ENCODE results near the gene RAB11FIP4. TPM values are rescaled to one million over a fixed set of nuclear protein-coding genes. Genes with fewer than 3 reads are reported as not detected.

RAB11FIP4 gene
- total RNA-seq, 1 donor from 2014 or later = 1.0 TPM

DNA sequence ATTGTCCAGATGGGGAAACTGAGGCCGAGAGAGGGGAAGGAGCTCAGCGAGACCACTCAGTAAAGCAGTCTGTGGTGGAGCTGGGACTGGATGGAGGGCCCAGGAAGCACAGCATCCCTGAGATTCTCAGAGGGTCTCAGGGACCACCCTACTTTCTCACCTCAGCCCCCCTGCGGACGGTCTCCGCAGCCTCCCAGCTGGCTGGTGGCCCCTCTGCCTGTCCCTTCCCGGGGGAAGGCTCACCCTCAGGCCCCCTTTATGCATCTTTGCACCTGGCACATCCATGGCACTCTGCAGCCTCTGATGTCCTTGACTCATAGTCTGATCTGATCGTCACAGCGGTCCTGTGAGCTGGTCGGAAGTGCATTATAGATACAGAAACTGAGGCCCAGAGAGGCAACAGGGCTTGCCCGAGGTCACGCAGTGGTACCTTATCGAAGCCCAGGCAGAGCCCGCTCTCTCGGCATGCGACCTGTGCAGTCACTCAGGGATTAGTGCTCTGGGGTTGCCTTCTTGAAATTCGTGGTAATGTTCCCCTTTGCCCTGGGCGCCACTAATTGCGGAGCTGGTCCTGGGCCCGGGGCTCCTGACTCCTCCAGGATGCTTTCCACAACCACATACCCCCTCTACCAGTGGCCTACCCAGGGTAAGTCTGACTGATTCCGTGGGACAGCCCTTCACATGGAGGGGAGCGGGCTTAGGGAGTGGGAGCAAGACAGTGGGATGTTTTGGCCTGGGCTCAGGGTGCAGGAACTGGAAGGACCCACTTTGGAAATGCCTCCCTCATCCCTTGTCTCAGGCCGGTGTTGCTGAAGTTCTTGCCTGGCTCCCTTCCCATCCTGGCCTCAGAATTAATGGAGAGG is 24.4 kb downstream of the RAB11FIP4 start:
- Histone ChIP-seq H3K9me3 (ENCODE audit: control insufficient read depth in 3 of 3, low read length in 3 of 3) (no peaks in the 10 kb centered on the region), H3K4me3 (ENCODE audit: low read length in 3 of 3) (no peak overlapping the region)

GRCh38 chr17:31416503-31416923 is 25.0 kb downstream of the RAB11FIP4 start:
- H3K36me3 ChIP-seq (ENCODE audit: control insufficient read depth in 3 of 3, insufficient read depth in 3 of 3, low read length in 3 of 3) = no peaks in the 10 kb centered on the region
- H3K27ac ChIP-seq (ENCODE audit: low read depth, low read length) = no peak overlapping the region
- H3K27me3 ChIP-seq (ENCODE audit: control insufficient read depth in 3 of 3, insufficient read depth in 3 of 3, low read length in 3 of 3) = peaks cover 0 to 6% (median 2%) of the 10 kb centered on the region in 3 donors
- H3K9ac ChIP-seq (ENCODE audit: low read depth in 1 of 3, low read length in 3 of 3) = no peak overlapping the region
- peaks cover 6 to 8% (median 7%) of the 10 kb centered on the region in 3 donors for H3K4me1 ChIP-seq (ENCODE audit: control insufficient read depth in 3 of 3, insufficient read depth in 3 of 3, low read length in 3 of 3)
- no peak overlapping the region for H3K4me3 ChIP-seq (ENCODE audit: low read length in 3 of 3)
- H3K9me3 ChIP-seq (ENCODE audit: control insufficient read depth in 3 of 3, low read length in 3 of 3) = no peaks in the 10 kb centered on the region

More for the DNA sequence above, 24.4 kb downstream of the RAB11FIP4 start:
- no peak overlapping the region for H3K9ac ChIP-seq (ENCODE audit: low read depth in 1 of 3, low read length in 3 of 3)
- H3K27ac ChIP-seq (ENCODE audit: low read depth, low read length) = no peak overlapping the region
- H3K4me1 ChIP-seq (ENCODE audit: control insufficient read depth in 3 of 3, insufficient read depth in 3 of 3, low read length in 3 of 3) = peaks cover 6 to 8% (median 7%) of the 10 kb centered on the region in 3 donors
- no peaks in the 10 kb centered on the region for H3K36me3 ChIP-seq (ENCODE audit: control insufficient read depth in 3 of 3, insufficient read depth in 3 of 3, low read length in 3 of 3)
- peaks cover 0 to 6% (median 2%) of the 10 kb centered on the region in 3 donors for H3K27me3 ChIP-seq (ENCODE audit: control insufficient read depth in 3 of 3, insufficient read depth in 3 of 3, low read length in 3 of 3)

DNA sequence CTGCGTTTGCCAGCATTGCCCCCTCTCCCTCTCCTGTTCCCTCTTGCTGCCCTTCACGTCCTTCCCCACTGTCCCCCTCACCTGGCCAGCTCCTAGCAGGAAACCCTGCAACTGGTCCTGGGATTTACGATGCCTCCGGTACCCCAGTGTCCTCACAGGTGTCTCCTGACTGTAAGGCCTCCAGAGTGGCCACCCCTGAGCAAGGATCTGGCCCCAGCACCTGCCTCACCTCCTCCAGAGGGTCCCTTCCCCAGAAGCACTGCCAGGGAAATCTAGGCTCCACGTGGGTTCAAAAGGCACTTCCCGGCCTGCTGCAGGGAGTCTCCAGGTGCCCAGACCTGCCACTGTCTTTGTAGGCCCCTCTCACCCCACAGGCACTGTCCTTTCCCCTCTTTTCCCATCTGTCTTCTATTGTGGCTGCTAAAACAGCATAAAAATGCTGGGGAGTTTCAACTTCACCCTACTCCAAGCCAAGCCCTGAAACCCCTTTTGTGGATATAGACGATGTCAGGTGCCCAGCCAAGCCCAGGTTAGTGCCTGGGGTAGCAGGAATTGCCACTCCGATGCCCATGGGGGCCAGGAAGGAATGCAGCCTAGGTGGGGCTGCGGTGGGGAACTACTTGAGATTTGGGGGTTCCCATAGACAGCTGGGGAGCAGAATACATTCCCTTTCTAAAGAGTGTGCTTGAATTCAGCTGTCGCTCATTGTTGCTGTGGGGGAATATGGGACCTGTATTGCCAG is 25.7 kb downstream of the RAB11FIP4 start:
- Histone ChIP-seq H3K4me1 (ENCODE audit: control insufficient read depth in 3 of 3, insufficient read depth in 3 of 3, low read length in 3 of 3) (peaks cover 6 to 8% (median 7%) of the 10 kb centered on the region in 3 donors), H3K9ac (ENCODE audit: low read depth in 1 of 3, low read length in 3 of 3) (no peak overlapping the region), H3K9me3 (ENCODE audit: control insufficient read depth in 3 of 3, low read length in 3 of 3) (no peaks in the 10 kb centered on the region), H3K27ac (ENCODE audit: low read depth, low read length) (no peak overlapping the region), H3K27me3 (ENCODE audit: control insufficient read depth in 3 of 3, insufficient read depth in 3 of 3, low read length in 3 of 3) (peaks cover 0 to 5% (median 2%) of the 10 kb centered on the region in 3 donors), H3K4me3 (ENCODE audit: low read length in 3 of 3) (no peak overlapping the region), H3K36me3 (ENCODE audit: control insufficient read depth in 3 of 3, insufficient read depth in 3 of 3, low read length in 3 of 3) (no peaks in the 10 kb centered on the region)

DNA sequence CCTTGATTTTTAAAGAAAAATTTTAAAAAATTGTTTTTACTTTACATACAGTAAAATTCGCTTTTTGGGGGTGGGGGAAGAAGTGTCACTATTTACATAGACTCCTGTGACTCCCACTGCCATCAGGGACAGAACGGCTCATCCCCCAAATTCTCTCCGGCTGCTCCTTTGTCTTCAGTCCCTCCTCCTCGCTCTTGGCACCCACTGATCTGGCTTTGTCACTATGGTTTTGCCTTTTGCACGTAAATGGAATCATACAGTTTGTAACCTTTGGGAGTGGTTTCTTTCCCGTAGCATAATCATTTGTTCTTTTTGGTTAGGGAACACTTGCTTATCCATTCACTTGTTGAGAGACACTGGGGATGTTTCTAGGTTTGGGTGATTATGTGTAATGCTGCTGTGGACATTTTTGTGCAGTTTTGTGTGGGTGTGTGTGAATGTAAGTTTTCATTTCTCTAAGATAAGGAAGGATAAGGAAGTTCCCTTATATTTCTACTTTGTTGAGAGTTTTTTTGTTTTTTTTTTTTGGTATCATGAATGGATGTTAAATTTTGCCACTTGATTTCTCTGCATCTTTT is 27.4 kb downstream of the RAB11FIP4 start:
- Histone ChIP-seq H3K36me3 (ENCODE audit: control insufficient read depth in 3 of 3, insufficient read depth in 3 of 3, low read length in 3 of 3) (no peaks in the 10 kb centered on the region), H3K4me3 (ENCODE audit: low read length in 3 of 3) (no peak overlapping the region), H3K9ac (ENCODE audit: low read depth in 1 of 3, low read length in 3 of 3) (no peak overlapping the region)

GRCh38 chr17:31422443-31422842 is 31.0 kb downstream of the RAB11FIP4 start:
- no peak overlapping the region for H3K9ac ChIP-seq (ENCODE audit: low read depth in 1 of 3, low read length in 3 of 3)
- no peaks in the 10 kb centered on the region for H3K36me3 ChIP-seq (ENCODE audit: control insufficient read depth in 3 of 3, insufficient read depth in 3 of 3, low read length in 3 of 3)
- no peaks in the 10 kb centered on the region for H3K9me3 ChIP-seq (ENCODE audit: control insufficient read depth in 3 of 3, low read length in 3 of 3)
- H3K27ac ChIP-seq (ENCODE audit: low read depth, low read length) = no peak overlapping the region
- H3K27me3 ChIP-seq (ENCODE audit: control insufficient read depth in 3 of 3, insufficient read depth in 3 of 3, low read length in 3 of 3) = peaks cover 2 to 11% (median 2%) of the 10 kb centered on the region in 3 donors
- H3K4me1 ChIP-seq (ENCODE audit: control insufficient read depth in 3 of 3, insufficient read depth in 3 of 3, low read length in 3 of 3) = peaks cover 0 to 4% (median 0%) of the 10 kb centered on the region in 3 donors
- no peak overlapping the region for H3K4me3 ChIP-seq (ENCODE audit: low read length in 3 of 3)

More for the DNA sequence above, 27.4 kb downstream of the RAB11FIP4 start:
- H3K9me3 ChIP-seq (ENCODE audit: control insufficient read depth in 3 of 3, low read length in 3 of 3) = no peaks in the 10 kb centered on the region
- peaks cover 0 to 2% (median 0%) of the 10 kb centered on the region in 3 donors for H3K27me3 ChIP-seq (ENCODE audit: control insufficient read depth in 3 of 3, insufficient read depth in 3 of 3, low read length in 3 of 3)
- no peak overlapping the region for H3K27ac ChIP-seq (ENCODE audit: low read depth, low read length)
- H3K4me1 ChIP-seq (ENCODE audit: control insufficient read depth in 3 of 3, insufficient read depth in 3 of 3, low read length in 3 of 3) = peaks cover 3 to 6% (median 5%) of the 10 kb centered on the region in 3 donors

DNA sequence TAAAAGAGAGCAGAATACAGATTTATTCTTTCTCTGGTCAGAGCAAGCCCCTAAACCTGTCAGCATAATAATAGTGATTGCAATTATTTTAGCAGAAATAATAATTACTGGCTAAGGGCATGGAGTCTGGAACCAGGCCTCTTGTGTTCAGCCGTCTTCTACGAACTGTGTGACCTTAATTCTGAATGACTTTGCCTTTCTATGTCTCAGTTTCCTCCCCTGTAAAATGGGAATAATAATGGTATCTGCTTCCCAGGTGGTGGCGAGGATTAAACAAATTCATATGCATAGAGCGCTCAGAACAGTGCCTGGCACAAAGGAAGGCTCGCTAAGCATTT is 33.4 kb downstream of the RAB11FIP4 start:
- Histone ChIP-seq H3K4me1 (ENCODE audit: control insufficient read depth in 3 of 3, insufficient read depth in 3 of 3, low read length in 3 of 3) (peaks cover 3 to 16% (median 9%) of the 10 kb centered on the region in 3 donors), H3K27ac (ENCODE audit: low read depth, low read length) (no peak overlapping the region), H3K36me3 (ENCODE audit: control insufficient read depth in 3 of 3, insufficient read depth in 3 of 3, low read length in 3 of 3) (no peaks in the 10 kb centered on the region), H3K9me3 (ENCODE audit: control insufficient read depth in 3 of 3, low read length in 3 of 3) (no peaks in the 10 kb centered on the region), H3K4me3 (ENCODE audit: low read length in 3 of 3) (no peak overlapping the region), H3K9ac (ENCODE audit: low read depth in 1 of 3, low read length in 3 of 3) (no peak overlapping the region), H3K27me3 (ENCODE audit: control insufficient read depth in 3 of 3, insufficient read depth in 3 of 3, low read length in 3 of 3) (peaks cover 4 to 25% (median 15%) of the 10 kb centered on the region in 3 donors)

DNA sequence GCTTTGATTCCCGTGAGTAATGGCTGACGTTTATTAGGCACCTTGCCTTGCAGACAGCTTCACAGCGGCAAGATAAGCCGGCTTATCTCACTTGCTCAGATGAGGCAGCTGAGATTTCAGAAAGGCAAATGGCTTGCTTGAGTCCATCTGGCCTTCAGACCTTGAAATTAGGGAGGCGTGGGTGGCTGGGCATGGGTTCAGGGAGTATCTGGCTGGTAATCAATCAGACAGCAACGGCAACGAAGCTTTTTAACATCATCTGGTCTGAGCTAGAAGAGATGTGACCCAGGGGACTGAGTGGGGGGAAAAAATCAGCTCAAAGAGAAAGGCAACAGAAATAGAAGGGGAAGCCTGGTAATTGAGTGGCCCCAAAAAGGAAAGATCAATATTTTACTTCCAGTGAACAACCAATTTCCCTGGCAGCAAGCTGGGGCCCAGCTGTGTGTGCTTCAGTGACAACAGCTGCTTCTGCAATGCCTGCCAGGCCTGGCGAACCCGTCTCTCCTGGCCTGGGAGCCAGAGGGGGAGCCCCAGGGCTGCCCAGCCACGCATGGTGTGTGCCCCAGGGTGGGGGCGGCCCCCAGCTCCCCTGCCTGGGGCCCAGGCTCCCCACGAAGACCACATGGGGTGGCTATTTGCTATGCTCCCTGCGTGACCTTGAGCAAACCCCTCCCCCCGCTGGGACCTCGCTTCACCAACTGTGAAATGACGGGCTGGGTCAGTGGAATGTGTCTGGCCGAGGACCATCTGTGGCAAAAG is 34.0 kb downstream of the RAB11FIP4 start:
- H3K4me1 ChIP-seq (ENCODE audit: control insufficient read depth in 3 of 3, insufficient read depth in 3 of 3, low read length in 3 of 3) = peaks cover 3 to 16% (median 9%) of the 10 kb centered on the region in 3 donors
- peak overlapping the region in 1 of 3 donors; percentile 40 for H3K9ac ChIP-seq (ENCODE audit: low read depth in 1 of 3, low read length in 3 of 3)
- no peak overlapping the region for H3K27ac ChIP-seq (ENCODE audit: low read depth, low read length)
- H3K4me3 ChIP-seq (ENCODE audit: low read length in 3 of 3) = no peak overlapping the region
- peaks cover 6 to 27% (median 17%) of the 10 kb centered on the region in 3 donors for H3K27me3 ChIP-seq (ENCODE audit: control insufficient read depth in 3 of 3, insufficient read depth in 3 of 3, low read length in 3 of 3)
- H3K9me3 ChIP-seq (ENCODE audit: control insufficient read depth in 3 of 3, low read length in 3 of 3) = no peaks in the 10 kb centered on the region
- H3K36me3 ChIP-seq (ENCODE audit: control insufficient read depth in 3 of 3, insufficient read depth in 3 of 3, low read length in 3 of 3) = no peaks in the 10 kb centered on the region

GRCh38 chr17:31427684-31428083 is 36.2 kb downstream of the RAB11FIP4 start:
- Histone ChIP-seq H3K9ac (ENCODE audit: low read depth in 1 of 3, low read length in 3 of 3) (no peak overlapping the region), H3K27ac (ENCODE audit: low read depth, low read length) (no peak overlapping the region), H3K36me3 (ENCODE audit: control insufficient read depth in 3 of 3, insufficient read depth in 3 of 3, low read length in 3 of 3) (no peaks in the 10 kb centered on the region), H3K4me1 (ENCODE audit: control insufficient read depth in 3 of 3, insufficient read depth in 3 of 3, low read length in 3 of 3) (peaks cover 3 to 16% (median 9%) of the 10 kb centered on the region in 3 donors), H3K27me3 (ENCODE audit: control insufficient read depth in 3 of 3, insufficient read depth in 3 of 3, low read length in 3 of 3) (peaks cover 23 to 46% (median 27%) of the 10 kb centered on the region in 3 donors), H3K9me3 (ENCODE audit: control insufficient read depth in 3 of 3, low read length in 3 of 3) (no peaks in the 10 kb centered on the region), H3K4me3 (ENCODE audit: low read length in 3 of 3) (no peak overlapping the region)

- H3K9me3 ChIP-seq (ENCODE audit: control insufficient read depth in 3 of 3, low read length in 3 of 3) = no peaks in the 10 kb centered on the region
- H3K9ac ChIP-seq (ENCODE audit: low read depth in 1 of 3, low read length in 3 of 3) = no peak overlapping the region
- peaks cover 3 to 16% (median 9%) of the 10 kb centered on the region in 3 donors for H3K4me1 ChIP-seq (ENCODE audit: control insufficient read depth in 3 of 3, insufficient read depth in 3 of 3, low read length in 3 of 3)
- no peak overlapping the region for H3K27ac ChIP-seq (ENCODE audit: low read depth, low read length)
- no peak overlapping the region for H3K4me3 ChIP-seq (ENCODE audit: low read length in 3 of 3)
- peaks cover 23 to 46% (median 30%) of the 10 kb centered on the region in 3 donors for H3K27me3 ChIP-seq (ENCODE audit: control insufficient read depth in 3 of 3, insufficient read depth in 3 of 3, low read length in 3 of 3)
- no peaks in the 10 kb centered on the region for H3K36me3 ChIP-seq (ENCODE audit: control insufficient read depth in 3 of 3, insufficient read depth in 3 of 3, low read length in 3 of 3)
Observed at GRCh38 chr17:31428111-31428510, 36.6 kb downstream of the RAB11FIP4 start.
